PFSK-1 (cell line): Measurements from ENCODE around the gene KBTBD4.

Experiments used
- POLR2AphosphoS5 ChIP-seq: IDR thresholded peaks from 2 replicates; pipeline ENCODE4 v1.6.1; 2012; ENCODE audit warnings: low read depth, mild to moderate bottlenecking, control low read depth, low read length, moderate library complexity
- REST ChIP-seq, 2 experiments: IDR thresholded peaks; 2 replicates each; pipeline versions ENCODE4 v1.6.1 to v1.8.0; 2011 to 2012; ENCODE audit warnings: low read depth in 2 of 2, low read length in 2 of 2, control low read depth in 1 of 2, inconsistent platforms in 1 of 2, mild to moderate bottlenecking in 1 of 2, moderate library complexity in 1 of 2; ENCODE audit not compliant: insufficient read depth in 1 of 2

- no peak for TF ChIP-seq POLR2AphosphoS5
- TF ChIP-seq REST (IDR thresholded peaks at IDR 0.05; ENCODE audit: insufficient read depth in 1 of 2, low read depth in 2 of 2, low read length in 2 of 2) = no peak
Measured at GRCh38 chr11:47523490-47524225, 55.1 kb downstream of the KBTBD4 start.
